Loucy (cell line): ENCODE results near the gene FAM83D.

ENCODE experiments used
- H2AFZ ChIP-seq: fragments of 200-600 bp; sonication (generic); 2 replicates; pipeline ENCODE4 v1.6.0; 2016; ENCODE audit warnings: antibody characterized with exemption, mild to moderate bottlenecking, low read length, moderate library complexity
- H3F3A ChIP-seq: fragments of 200-600 bp; 2 replicates; pipeline ENCODE4 v1.6.0; 2016; ENCODE audit warnings: antibody characterized with exemption, low read depth, mild to moderate bottlenecking
- H3K27me3 ChIP-seq: fragments of 200-600 bp; sonication (generic); 2 replicates; pipeline ENCODE4 v1.6.1; 2014; ENCODE audit warnings: low read length, mild to moderate bottlenecking; ENCODE audit not compliant: insufficient read depth, poor library complexity, severe bottlenecking
- H3K36me3 ChIP-seq: fragments of 200-600 bp; sonication (generic); 2 replicates; pipeline ENCODE4 v1.6.1; 2016; ENCODE audit warnings: low read length; ENCODE audit not compliant: insufficient read depth
- H3K4me1 ChIP-seq: fragments of 200-600 bp; sonication (generic); 2 replicates; pipeline ENCODE4 v1.5.1; 2014; ENCODE audit warnings: low read length, mild to moderate bottlenecking; ENCODE audit not compliant: insufficient read depth, poor library complexity, severe bottlenecking
- H3K4me2 ChIP-seq: fragments of 200-600 bp; sonication (generic); 2 replicates; pipeline ENCODE4 v1.6.0; 2014; ENCODE audit warnings: antibody characterized with exemption, low read length, low read depth, mild to moderate bottlenecking; ENCODE audit not compliant: poor library complexity, severe bottlenecking
- H3K4me3 ChIP-seq: fragments of 200-600 bp; sonication (generic); 2 replicates; pipeline ENCODE4 v1.5.1; 2014; ENCODE audit warnings: low read length, mild to moderate bottlenecking, mixed read lengths; ENCODE audit not compliant: poor library complexity, severe bottlenecking
- H3K79me2 ChIP-seq: fragments of 200-600 bp; sonication (generic); 2 replicates; pipeline ENCODE4 v1.6.1; 2014; ENCODE audit warnings: low read length; ENCODE audit not compliant: insufficient read depth
- H3K9ac ChIP-seq: fragments of 200-600 bp; sonication (generic); 2 replicates; pipeline ENCODE4 v1.6.0; 2014; ENCODE audit warnings: mild to moderate bottlenecking, low read depth, low read length, moderate library complexity; ENCODE audit not compliant: poor library complexity, severe bottlenecking
- H3K9me2 ChIP-seq: fragments of 200-600 bp; sonication (generic); replicated peaks from 2 replicates; pipeline ENCODE4 v1.6.1; 2016; ENCODE audit warnings: low read depth, low read length, mixed read lengths
- H3K9me3 ChIP-seq: fragments of 200-600 bp; sonication (generic); 2 replicates; pipeline ENCODE4 v1.6.1; 2014; ENCODE audit warnings: mild to moderate bottlenecking, antibody characterized with exemption, low read length, low read depth; ENCODE audit not compliant: insufficient read depth
- H4K20me1 ChIP-seq: fragments of 200-600 bp; sonication (generic); 2 replicates; pipeline ENCODE4 v1.6.0; 2014; ENCODE audit warnings: antibody characterized with exemption, low read length, mild to moderate bottlenecking; ENCODE audit not compliant: insufficient read depth, poor library complexity, severe bottlenecking
- EZH2phosphoT487 ChIP-seq: fragments of 200-600 bp; IDR thresholded peaks from 2 replicates; pipeline ENCODE4 v1.6.1; 2018; ENCODE audit warnings: antibody characterized with exemption, mild to moderate bottlenecking, moderate library complexity, borderline replicate concordance
- TF ChIP-seq, protein P1 (sequence below): fragments of 200-600 bp; sonication (generic); conservative IDR thresholded peaks from 2 replicates; pipeline ENCODE4 v1.5.1; 2014; ENCODE audit warnings: mild to moderate bottlenecking, antibody characterized with exemption, low read length

Gene FAM83D

DNA sequence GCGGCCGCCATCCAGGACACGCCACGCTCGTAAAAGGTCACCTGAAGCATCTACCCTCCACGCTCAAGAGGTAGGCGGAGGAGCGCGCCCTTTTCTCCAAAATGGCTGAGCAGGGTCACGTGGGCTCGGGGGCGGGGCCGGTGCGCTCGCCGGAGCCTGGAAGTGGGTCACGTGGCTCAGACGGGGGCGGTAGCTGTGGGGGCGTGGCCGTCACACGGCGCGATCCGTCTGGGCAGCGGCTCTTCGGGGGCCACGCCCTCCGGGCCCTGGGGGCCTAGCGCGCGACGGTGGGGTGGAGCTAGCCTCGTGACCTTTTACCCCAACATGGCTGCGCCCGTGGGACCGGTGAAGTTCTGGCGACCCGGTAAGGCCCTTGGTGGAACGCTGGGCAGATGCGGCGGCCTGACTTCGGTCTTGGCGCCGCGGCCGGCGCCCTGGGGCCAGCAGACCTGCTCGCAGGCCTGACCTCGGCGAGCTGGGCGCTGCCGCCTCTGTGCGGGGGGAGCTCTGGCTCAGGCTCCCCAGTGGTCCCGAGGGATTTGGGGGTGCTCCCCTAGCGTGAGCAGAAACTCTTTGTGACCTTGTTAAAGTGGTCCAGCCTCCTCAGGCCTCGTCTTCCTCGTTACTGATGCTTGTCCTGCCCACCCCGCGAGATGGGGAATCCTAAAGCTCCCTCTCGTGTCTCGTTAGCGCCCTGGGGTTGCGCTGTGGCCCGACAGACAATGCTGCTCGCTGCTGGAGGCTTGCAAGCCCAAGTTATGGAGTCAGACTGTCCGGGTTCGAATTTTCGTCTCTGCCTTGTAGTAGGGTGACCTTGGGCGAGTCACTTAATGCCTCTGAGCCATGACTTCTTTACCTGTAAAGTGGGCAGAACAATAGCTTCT lies 36.1 kb downstream of the FAM83D start, which contains the start of gene DHX35:
TSS of gene DHX35 (plus strand) at position 301 of the 884 bp plus-strand sequence. CDS start at position 325, 24 bp downstream.
- TF ChIP-seq, protein P1, sequence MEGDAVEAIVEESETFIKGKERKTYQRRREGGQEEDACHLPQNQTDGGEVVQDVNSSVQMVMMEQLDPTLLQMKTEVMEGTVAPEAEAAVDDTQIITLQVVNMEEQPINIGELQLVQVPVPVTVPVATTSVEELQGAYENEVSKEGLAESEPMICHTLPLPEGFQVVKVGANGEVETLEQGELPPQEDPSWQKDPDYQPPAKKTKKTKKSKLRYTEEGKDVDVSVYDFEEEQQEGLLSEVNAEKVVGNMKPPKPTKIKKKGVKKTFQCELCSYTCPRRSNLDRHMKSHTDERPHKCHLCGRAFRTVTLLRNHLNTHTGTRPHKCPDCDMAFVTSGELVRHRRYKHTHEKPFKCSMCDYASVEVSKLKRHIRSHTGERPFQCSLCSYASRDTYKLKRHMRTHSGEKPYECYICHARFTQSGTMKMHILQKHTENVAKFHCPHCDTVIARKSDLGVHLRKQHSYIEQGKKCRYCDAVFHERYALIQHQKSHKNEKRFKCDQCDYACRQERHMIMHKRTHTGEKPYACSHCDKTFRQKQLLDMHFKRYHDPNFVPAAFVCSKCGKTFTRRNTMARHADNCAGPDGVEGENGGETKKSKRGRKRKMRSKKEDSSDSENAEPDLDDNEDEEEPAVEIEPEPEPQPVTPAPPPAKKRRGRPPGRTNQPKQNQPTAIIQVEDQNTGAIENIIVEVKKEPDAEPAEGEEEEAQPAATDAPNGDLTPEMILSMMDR: peak; percentile 40
- no peak for TF ChIP-seq EZH2phosphoT487
- no peaks in the 10 kb centered on the region for H3K27me3 ChIP-seq
- peaks cover 47% of the 10 kb centered on the region for H3K79me2 ChIP-seq

DNA sequence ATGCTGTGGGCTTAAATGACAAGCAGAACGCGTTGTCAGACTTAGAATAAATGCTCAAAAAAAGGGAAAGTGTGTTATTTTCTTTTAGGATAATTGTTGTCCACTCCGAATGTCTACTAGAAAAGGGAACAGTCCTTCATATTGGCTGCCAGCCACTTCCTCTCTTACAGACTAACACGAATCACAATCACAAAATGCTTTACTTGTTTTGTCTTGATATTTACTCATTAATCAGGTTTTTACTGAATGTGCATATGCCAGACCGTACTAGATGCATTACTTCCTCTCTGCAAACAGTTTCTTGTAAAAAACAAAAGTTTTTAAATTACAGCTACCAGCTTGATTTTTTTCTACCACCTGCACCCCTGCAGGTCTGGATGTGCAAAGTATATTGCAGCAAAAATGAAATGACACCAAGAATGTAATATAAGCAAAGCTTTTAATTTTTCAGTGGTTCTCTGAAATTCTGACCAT lies 36.7 kb downstream of the FAM83D start:
- H3K9me2 ChIP-seq: no peaks in the 10 kb centered on the region
- peak overlapping the region; percentile 86 for H3K9ac ChIP-seq
- H3K27me3 ChIP-seq: no peaks in the 10 kb centered on the region
- H3K9me3 ChIP-seq: no peaks in the 10 kb centered on the region
- no peaks in the 10 kb centered on the region for H4K20me1 ChIP-seq
- H3F3A ChIP-seq: peaks cover 3% of the 10 kb centered on the region; the same call in 1 of the 2 replicates
- peaks cover 53% of the 10 kb centered on the region for H3K79me2 ChIP-seq
- no peaks in the 10 kb centered on the region for H3K36me3 ChIP-seq
- peaks cover 26% of the 10 kb centered on the region for H3K4me1 ChIP-seq
- H2AFZ ChIP-seq: peak overlapping the region; percentile 90
- TF ChIP-seq, protein P1: 0 out of 2 replicates have a peak, but pooled peaks have one; percentile 14
- TF ChIP-seq EZH2phosphoT487: no peak
- peak overlapping the region; percentile 89 for H3K4me2 ChIP-seq
- peak overlapping the region; percentile 94 for H3K4me3 ChIP-seq

More for the DNA sequence above, 36.1 kb downstream of the FAM83D start, which contains the start of gene DHX35:
- Histone ChIP-seq H3K4me3 (peak within 1 kb of the TSS; percentile 94), H4K20me1 (no peaks in the 10 kb centered on the region), H3K9me3 (no peaks in the 10 kb centered on the region), H3K9ac (peak within 1 kb of the TSS; percentile 86), H3K36me3 (no peaks in the 10 kb centered on the region), H3K9me2 (no peaks in the 10 kb centered on the region), H3F3A (peaks cover 8% of the 10 kb centered on the region; the same call in 1 of the 2 replicates), H2AFZ (peak within 1 kb of the TSS; percentile 93), H3K4me2 (peak within 1 kb of the TSS; percentile 89), H3K4me1 (peaks cover 26% of the 10 kb centered on the region)

DNA sequence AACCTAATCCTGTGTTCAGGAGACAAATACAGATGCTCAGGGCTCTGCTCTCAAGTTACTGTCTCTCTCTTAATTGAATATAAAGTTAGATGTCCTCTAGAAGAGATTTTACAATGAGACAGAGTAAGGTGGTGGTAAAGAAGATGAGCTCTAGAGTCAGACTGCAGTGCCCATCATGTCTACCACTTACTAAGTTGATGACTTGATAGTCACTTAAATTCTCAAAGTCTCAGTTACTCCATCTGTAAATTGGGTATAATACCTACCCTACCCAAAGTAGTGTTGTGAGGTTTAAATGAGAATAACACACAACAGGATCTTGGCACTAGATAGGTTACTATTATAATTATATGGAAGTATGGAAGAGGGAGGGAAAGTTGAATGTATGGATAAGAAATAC lies 37.5 kb downstream of the FAM83D start:
- H3F3A ChIP-seq: peaks cover 3% of the 10 kb centered on the region; the same call in 1 of the 2 replicates
- no peaks in the 10 kb centered on the region for H4K20me1 ChIP-seq
- peaks cover 26% of the 10 kb centered on the region for H3K4me1 ChIP-seq
- TF ChIP-seq EZH2phosphoT487: no peak
- TF ChIP-seq, protein P1: no peak
- H3K27me3 ChIP-seq: no peaks in the 10 kb centered on the region
- H3K4me3 ChIP-seq: peak overlapping the region; percentile 94
- H3K9me2 ChIP-seq: no peaks in the 10 kb centered on the region
- H3K36me3 ChIP-seq: no peaks in the 10 kb centered on the region
- H3K9me3 ChIP-seq: no peaks in the 10 kb centered on the region
- peak overlapping the region; percentile 86 for H3K9ac ChIP-seq
- peak overlapping the region; percentile 89 for H3K4me2 ChIP-seq
- peaks cover 53% of the 10 kb centered on the region for H3K79me2 ChIP-seq
- no peak overlapping the region for H2AFZ ChIP-seq
